ENCODE data around the gene YEATS2.
A peak's percentile ranks its signal among the peaks of the same experiment; 100 is the strongest.
"Not testable (repeated sequence)": the region's sequence is repeated elsewhere in the genome, so short reads cannot be mapped to it uniquely, and the experiment has no call there.

Gene YEATS2

GRCh38 chr3:183718012-183718411 is 20.4 kb downstream of the YEATS2 start:
- no peak for DNase-seq

- DNase-seq = no peak
These were observed 27.8 kb downstream of the YEATS2 start for GRCh38 chr3:183725387-183725786.

- DNase-seq = no peak
These were observed 30.6 kb downstream of the YEATS2 start for GRCh38 chr3:183728204-183728603.

GRCh38 chr3:183730361-183730760 is 32.8 kb downstream of the YEATS2 start:
- no peak for DNase-seq

- DNase-seq = no peak
These were observed 34.0 kb downstream of the YEATS2 start for GRCh38 chr3:183731611-183732010.

- no peak for DNase-seq
These were observed 36.0 kb downstream of the YEATS2 start for GRCh38 chr3:183733553-183733952.

- no peak for DNase-seq
These were observed 37.3 kb downstream of the YEATS2 start for GRCh38 chr3:183734750-183735494.

- DNase-seq = no peak
These were observed 39.5 kb downstream of the YEATS2 start for GRCh38 chr3:183737116-183737515.

- not testable (repeated sequence) for DNase-seq
These were observed 42.6 kb downstream of the YEATS2 start for GRCh38 chr3:183740154-183740553.

- DNase-seq = no peak
These were observed 45.6 kb downstream of the YEATS2 start for GRCh38 chr3:183743231-183743630.

GRCh38 chr3:183745300-183746098 is 47.9 kb downstream of the YEATS2 start:
- DNase-seq = no peak

GRCh38 chr3:183754052-183754451 is 56.5 kb downstream of the YEATS2 start:
- DNase-seq = no peak

- DNase-seq = no peak
These were observed 64.7 kb downstream of the YEATS2 start for GRCh38 chr3:183762304-183762703.

GRCh38 chr3:183764847-183765731 is 67.5 kb downstream of the YEATS2 start:
- no peak for DNase-seq

GRCh38 chr3:183766107-183766506 is 68.5 kb downstream of the YEATS2 start:
- no peak for DNase-seq

GRCh38 chr3:183766745-183767606 is 69.4 kb downstream of the YEATS2 start:
- DNase-seq = peak; percentile 62

GRCh38 chr3:183768114-183768513 is 70.5 kb downstream of the YEATS2 start:
- no peak for DNase-seq

- DNase-seq = no peak
These were observed 71.9 kb downstream of the YEATS2 start for GRCh38 chr3:183769453-183769852.

- DNase-seq = no peak
These were observed 77.0 kb downstream of the YEATS2 start for GRCh38 chr3:183774631-183775030.

- no peak for DNase-seq
These were observed 78.2 kb downstream of the YEATS2 start for GRCh38 chr3:183775781-183776180.

- DNase-seq = not testable (repeated sequence)
These were observed 78.9 kb downstream of the YEATS2 start for GRCh38 chr3:183776451-183776850.

GRCh38 chr3:183777016-183777618 is 79.5 kb downstream of the YEATS2 start:
- DNase-seq = no peak
